GM19324 (cell line): ENCODE measurements around the gene COPS8.

ENCODE experiments used
- ATAC-seq: cut with Tn5 transposase; IDR thresholded peaks from one replicate; pipeline ENCODE4 v1.9.1; 2021; ENCODE audit warnings: mild to moderate bottlenecking, moderate library complexity; ENCODE audit not compliant: unreplicated experiment, low FRiP score

Gene COPS8

DNA sequence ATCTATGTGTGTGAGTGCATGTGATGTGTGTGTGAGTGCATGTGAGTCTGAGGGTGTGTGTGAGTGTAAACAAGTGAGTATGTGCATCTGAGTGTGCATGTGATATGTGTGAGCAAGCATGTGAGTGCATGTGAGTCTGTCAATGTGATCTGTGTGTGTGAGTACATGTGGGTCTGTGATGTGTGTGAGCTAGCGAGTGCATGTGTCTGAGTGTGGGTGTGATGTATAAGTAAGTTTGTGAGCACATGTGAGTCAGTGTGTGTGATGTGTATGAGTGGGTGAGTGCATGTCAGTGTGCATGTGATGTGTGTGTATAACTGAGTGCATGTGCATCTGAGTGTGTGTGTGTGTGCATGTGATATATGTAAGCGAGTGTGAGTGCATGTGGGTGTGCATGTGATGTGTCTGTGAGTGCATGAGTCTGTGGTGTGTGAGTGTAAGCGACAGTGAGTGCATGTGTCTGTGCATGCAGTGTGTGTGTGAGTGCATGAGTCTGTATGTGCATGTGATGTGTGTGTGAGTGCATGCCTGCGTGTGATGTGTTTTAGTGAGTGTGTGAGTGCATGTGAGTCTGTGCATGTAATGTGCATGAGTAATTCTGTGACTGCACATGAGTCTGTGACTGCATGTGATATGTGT lies 44.1 kb downstream of the COPS8 start:
- no peak for ATAC-seq

DNA sequence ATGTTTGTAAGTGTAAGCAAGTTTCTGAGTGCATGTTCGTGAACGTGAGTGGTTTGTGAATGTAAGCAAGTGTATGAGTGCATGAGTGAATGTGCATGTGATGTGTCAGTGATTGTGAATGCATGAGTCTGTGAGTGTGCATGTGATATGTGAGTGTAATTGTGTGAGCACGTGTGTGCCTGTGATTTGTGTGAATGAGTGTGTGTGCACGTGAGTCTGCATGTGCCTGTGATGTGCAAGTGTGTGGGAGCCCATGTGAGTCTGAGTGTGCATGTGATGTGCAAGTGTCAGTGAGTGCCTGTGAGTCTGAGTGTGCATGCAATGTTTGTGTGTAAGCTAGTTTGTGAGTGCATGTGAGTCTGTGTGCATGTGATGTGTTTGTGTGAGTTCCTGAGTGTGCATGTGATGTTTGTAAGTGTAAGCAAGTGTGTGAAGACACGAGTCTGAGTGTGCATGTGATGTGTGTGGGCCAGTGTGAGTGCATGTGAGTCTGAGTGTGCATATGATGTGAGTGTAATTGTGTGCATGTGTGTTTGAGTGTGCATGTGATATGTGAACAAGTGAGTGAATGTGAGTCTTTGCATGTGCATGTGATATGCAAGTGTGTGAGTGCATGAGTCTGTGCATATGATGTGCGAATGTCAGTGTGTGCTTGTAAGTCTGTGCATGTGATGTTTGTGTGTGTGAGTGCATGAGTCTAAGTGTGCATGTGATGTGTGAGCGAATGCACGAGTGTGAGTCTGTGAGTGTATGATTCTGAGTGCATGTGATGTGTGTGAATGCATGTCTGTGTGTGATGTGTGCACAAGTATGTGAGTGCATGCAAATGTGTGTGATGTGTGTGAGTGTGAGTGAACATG lies 45.1 kb downstream of the COPS8 start:
- ATAC-seq, result no peak

DNA sequence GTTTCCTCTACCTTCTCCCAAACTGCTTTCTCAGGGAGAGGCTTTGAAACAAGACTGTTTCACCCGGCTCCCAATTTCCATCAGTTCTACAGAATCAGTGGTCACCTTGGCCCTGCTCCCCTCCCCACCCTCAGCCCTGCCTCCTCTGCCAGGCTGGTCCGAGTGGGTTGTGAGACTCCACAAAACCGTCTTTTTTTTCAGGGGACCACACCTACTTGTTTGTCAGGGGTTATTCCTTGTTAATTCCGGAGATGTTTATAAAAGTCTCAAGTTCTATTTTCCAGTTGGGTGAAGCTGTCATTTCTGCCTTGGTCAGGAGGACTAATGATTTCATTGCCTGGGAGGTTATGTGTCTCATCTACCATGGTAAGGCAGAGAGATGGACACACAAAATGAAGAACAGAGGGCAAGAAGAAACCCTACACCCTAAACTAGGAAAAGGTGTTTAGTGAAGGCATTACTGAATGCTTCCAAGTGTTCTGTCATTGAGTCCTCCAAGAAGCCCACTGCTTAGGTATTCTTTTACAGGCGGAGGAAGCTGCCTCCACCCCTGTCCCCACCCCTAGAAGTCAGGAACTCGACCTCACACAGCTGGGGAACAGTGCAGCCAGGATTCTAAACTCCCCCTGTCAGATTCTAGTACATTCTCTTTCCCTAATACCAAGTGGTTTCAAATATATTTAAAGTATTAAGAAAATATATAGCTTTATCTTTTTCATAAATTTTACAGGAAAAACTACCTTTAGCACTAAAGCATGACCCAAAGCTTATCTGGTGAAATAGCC lies 46.3 kb downstream of the COPS8 start:
- ATAC-seq, result no peak

DNA sequence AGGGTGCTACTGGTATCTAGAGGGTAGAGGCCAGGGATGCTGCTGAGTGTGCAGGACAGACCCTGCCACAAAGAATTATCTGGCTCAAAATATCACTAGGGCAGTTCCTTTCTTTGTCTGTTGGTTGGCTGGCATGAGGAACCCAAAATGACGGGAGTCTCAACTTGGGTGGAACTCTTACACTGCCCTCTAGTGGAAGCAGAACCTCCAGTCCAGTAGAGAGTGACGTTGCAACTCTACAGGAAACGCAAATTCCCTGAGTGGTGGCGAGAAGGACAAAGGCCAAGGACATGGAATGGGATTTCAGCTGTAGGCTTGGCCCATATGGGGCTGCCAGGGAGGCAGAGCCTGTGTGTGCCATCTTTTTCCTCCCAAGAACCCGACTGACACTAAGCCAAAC lies 47.1 kb downstream of the COPS8 start:
- ATAC-seq, result no peak

DNA sequence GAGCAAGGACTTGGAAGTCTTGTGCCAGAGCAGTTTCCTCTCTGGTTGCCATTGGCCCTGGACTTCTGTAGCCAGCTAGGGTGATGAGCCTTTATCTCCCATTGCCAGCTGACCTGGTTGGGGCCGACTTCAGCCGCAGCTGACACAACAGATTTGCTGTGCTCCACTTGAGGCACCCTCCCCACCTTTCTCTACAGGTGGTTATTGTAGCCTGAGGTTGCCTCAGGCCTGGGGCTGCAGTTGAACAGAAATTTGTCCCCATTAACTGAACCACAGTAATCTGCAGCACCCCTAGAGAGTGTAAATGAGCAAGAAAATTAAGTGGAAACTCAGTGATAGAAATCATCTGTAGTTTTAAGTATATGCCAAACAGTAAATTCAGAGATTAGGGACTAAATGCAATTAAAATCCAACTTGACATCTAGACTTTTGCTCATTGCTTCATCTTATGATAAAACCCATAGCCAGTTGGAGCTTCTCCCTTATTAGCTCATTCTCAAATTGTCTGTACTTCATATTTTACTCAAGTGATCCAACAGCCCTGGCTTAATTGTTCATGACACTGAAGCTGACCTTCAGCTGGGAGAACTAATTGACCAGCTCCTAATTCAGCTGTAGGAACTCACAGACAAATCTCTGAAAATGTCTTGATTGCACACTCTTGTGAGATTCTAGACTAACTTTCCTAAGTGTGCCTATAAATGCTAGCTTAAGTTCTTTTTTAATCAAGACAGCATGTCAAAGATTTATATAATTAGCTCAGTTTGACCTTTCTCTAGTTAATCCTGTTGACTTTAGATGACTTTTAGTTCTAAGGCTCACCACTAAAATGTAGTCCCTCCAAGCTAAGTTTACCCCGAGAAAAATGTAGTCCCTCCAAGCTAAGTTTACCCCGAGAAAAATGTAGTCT lies 48.9 kb downstream of the COPS8 start:
- no peak for ATAC-seq

DNA sequence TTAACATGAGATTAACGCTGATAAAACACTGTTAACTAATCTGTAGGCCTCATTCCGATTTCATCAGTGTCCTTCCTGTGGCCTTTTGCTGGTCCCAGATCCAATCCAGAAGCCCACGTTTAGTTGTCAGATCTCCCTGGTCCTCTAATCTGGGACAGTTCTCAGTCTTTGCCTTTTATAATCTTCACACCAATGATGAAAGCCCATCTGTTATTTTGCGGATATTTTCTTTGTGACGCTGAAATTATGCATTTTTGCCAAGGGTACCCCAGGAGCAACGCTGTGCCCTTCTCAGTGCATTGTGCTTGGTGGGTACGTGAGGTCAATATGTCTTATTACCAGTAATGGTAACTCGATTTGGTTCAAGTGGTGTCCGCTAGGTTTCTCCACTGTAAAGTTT lies 51.1 kb downstream of the COPS8 start:
- no peak for ATAC-seq

DNA sequence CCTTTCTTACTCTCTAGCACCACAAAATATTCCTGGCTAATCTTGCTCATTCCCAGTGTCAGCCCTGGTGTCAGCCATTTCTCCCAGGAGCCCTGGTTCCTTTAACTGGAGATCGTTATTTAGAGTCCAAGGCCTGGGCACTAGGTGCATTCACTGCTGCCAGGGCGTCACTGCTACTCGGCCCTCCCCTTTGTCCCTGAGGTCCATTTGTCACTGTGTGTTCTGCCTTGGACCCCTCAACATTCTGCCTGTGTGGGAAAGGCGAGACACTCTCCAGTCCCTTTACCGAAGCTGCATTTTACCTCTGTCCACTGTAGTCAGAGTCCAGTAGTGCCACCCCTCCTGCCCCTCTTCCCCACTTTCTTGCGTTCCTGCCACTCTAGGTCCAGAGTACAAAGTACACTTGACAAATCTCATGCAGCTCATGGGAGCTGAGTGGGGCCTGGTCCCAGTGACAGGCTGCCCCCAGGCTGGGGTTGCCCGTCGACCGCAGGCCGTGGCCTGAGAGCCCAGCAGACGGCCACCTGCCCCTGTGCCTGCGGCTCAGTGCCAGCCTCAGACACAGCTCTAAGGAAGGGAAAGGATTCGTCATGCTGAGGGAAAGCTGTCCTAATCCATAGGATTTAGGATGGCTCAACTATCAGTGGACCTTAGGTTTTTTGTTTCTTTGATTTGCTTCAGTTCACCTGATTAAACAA lies 52.1 kb downstream of the COPS8 start:
- no peak for ATAC-seq

DNA sequence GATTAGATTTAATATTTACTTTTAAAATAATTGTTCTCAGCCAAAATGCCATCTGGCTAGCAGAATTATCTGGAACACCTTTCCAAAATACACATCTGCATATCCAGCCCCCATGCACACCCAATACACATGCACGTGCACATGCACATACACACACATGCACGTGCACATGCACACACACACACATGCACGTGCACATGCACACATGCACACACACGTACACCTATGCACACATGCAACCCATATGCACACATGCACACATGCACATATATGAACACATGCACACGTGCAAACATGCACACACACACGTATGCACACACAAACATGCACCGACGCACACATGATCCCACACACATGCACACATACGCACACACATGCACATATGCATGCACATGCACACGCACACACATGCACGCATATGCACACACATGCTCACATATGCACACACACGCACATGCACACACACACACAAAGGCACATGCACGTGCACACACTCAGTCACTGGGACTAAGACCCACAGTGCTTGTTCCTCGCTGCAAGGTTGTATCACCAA lies 53.5 kb downstream of the COPS8 start:
- ATAC-seq, result no peak

DNA sequence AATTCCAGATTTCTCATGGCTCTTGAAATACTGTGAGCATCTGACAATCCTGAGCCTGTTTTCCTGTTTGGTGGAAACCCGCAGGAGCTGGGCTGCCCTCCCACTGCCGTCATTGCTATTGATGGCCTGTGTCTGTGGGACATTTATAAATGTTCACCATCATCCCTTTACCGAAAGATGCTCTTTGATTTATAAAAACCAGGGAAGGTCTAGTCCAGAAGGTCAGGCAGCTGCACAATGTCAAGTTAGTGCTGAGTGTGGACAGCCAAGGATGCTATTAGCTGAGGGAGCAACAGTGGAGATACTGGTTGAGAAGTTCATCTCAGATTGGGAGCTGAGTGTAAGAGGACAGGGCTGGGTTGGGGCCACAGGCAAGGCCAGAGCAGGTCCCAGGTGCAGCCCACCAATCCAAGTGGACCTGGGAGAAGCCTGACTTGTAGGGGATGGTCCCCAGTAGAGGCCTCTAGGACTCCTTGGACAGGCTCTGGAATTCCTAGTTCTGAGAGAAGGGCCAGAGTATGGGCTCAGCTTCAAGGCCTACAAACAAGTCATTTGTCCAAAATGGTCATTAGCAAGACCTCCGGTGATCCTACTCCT lies 55.1 kb downstream of the COPS8 start:
- ATAC-seq, result no peak

DNA sequence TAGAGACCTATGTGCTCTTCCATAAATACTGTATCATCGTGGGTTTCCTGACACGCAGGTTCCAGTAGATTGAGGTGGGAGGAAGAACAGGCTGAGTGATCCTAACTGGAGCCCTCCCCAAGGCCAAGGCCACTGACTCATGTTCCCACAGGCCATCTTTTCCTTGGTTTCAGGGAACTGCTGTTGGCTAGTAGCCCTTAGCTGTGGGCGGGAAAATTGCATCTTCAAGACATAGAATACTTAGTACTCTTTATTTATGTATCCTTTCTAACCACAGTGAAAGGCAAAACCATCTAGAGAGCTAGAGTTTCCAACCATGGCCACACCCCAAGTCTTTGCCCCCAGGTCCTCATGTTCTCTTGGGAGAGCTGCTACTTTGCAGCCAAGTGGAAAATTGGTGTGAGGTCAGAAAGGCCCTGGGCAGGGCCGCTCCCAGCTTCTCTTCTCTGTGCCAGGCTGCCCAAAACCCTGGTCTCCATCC lies 55.9 kb downstream of the COPS8 start:
- ATAC-seq, result no peak

DNA sequence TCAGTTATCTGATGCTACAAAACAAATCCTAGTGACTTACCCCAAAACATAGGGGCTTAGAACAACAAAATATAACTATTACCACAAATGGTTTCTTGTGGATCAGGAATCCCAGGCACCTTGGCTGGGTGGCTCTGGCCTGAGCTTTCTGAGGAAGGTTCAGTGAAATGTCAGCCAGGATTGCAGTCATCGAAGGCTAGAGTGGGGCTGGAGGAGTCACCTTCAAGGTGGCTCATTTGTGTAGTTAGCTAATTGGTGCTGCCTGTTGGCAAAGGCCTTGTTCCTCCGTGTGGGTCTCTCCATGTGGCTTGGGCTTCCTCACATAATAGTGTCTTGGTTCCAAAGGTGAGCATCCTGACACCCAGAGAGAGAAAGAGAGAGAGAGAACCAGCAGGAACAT lies 57.4 kb downstream of the COPS8 start:
- no peak for ATAC-seq

DNA sequence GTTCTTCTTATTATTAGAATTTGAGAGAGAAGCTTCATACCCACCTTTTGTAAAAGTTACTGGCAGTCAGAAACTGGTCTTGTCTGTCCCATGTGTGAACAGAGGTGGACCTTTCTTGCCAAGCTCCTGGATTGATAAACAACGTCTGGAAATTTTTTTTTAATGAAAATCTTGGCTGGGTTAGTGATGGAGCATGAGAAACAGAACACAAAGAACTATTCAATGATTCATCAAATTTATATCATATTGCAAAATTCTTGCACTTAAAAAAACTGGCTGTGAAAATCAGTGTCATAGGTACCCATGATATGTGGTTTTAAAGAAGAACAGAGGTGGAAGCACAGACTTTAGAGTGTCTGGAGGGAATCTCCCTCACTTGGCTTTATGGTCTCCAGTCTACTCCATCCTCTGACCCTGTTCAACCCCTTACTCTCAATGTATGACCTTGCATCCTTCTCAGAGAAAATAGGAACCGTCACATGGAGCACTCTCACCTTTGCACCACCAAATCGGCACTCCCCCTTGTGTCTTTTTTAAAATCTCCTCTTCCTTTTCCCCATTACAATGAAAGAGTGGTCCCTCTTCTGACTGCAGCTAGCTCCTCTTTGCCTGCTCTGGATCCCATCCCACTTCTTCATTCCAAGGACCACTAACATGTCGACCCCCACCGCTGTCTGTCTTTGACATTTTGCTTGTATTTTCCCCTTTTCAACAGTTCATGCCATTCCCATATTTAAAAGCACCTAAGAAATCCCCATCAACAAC lies 58.2 kb downstream of the COPS8 start:
- ATAC-seq, result no peak

DNA sequence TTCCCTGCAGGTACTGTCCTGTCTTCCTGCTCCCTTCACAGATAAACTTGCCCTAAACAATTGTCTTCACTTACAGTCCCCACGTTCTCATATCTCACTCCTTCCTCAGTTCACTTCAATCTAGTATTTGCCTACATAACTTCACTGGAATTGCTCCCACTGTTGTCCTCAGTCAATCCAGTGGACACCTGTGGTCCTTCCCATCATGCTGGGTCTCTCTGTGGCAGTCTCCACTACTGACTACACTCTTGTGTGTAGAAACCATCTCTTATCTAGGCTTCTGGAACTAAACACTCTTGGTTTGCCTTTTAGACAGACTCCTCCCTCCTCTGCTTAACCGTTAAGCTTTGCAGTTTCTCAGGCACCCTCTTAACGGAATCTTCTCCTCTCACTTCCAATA lies 58.8 kb downstream of the COPS8 start:
- no peak for ATAC-seq

DNA sequence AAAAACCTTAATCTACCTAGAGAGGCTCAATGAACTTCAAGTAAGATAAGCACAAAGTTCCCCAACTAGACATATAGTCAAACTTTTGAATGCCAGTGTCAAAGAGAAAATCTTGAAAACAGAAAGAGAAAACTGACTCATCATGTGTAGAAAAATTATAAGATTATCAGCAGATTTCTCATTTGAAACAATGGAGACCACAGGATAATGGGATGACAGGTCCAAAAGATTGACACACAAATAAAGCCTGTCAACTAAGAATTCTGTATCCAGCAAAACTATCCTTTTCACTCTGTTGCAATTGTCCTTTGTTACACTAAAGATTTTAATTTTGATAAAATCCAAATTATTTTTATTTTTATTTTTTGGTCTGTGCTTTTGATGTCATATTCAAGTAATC lies 61.6 kb downstream of the COPS8 start:
- ATAC-seq, result no peak

DNA sequence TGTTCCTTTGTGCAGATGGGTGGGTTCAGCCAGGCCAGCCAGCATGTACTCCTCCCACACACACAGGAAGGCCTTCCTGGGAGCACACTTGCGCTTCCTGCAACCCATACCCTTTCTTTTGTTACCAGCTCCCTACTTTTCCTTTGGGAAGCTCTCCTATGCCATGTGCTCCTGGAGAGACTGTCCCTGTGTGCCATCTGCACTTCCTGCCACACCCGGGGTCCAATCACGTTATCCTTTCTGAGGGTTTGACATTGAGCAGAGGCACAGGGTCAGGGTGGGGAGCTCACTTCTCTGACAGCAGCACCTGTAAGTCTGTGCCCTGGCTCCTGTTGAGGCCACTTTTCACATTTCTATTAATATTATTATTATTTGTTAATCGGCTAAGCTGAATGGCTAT lies 62.9 kb downstream of the COPS8 start:
- no peak for ATAC-seq

DNA sequence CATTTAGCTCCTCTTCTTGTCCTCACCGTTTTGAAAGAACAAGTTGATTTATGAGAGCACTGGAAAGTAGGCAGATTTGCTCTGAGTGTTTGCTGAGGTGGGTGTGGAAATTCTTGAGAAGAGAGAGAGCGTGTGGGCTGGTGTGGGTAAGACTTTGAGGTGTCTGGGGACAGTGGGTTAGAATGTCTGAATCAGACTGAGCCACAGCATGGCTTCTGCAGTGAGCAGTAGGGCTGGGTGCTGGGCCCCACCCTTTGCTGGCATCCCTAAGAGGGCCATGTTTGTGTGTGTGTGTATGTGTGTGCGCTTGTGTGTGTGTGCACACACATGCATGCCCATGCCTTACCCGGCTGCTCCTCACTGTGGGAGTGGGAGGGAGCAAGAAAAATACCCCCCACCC lies 63.7 kb downstream of the COPS8 start:
- no peak for ATAC-seq
